Suprapubic skin (tissue), 4 donors: ENCODE measurements around the gene PDE7B. TPM values are rescaled to one million over a fixed set of nuclear protein-coding genes. Genes with fewer than 3 reads are reported as not detected.

Experiments used
- DNase-seq, 2 donors: peaks; one replicate each; pipeline ENCODE4 v3.0.0-alpha.2; 2019; ENCODE audit warnings: low spot score in 2 of 2
- H3K27ac ChIP-seq: fragments of 200-600 bp; sonication (generic); one replicate; pipeline ENCODE4 v1.5.1; 2019
- H3K27me3 ChIP-seq: fragments of 200-600 bp; sonication (generic); one replicate; pipeline ENCODE4 v1.5.1; 2019
- H3K36me3 ChIP-seq: fragments of 200-600 bp; sonication (generic); one replicate; pipeline ENCODE4 v1.5.1; 2019
- H3K4me1 ChIP-seq: fragments of 200-600 bp; sonication (generic); one replicate; pipeline ENCODE4 v1.5.1; 2019
- H3K4me3 ChIP-seq: fragments of 200-600 bp; sonication (generic); one replicate; pipeline ENCODE4 v1.5.1; 2019; ENCODE audit warnings: mild to moderate bottlenecking
- H3K9me3 ChIP-seq: fragments of 200-600 bp; sonication (generic); one replicate; pipeline ENCODE4 v1.5.1; 2019
- CTCF ChIP-seq, 2 donors: fragments of 200-600 bp in 1 of 2; fragments of 450-650 bp in 1 of 2; sonication (generic) in 1 of 2; IDR thresholded peaks; one replicate each; pipeline ENCODE4 v1.5.1; 2016 to 2019; ENCODE audit warnings: antibody characterized with exemption in 2 of 2, mild to moderate bottlenecking in 1 of 2, moderate library complexity in 1 of 2
- EP300 ChIP-seq: sonication (generic); formaldehyde crosslinking; IDR thresholded peaks from one replicate; pipeline ENCODE4 v1.6.1; 2017; ENCODE audit warnings: antibody characterized with exemption
- POLR2A ChIP-seq, 2 donors: fragments of 450-650 bp; IDR thresholded peaks; one replicate each; pipeline ENCODE4 v1.6.1; 2017; ENCODE audit warnings: antibody characterized with exemption in 2 of 2, mild to moderate bottlenecking in 2 of 2, moderate library complexity in 2 of 2
- POLR2AphosphoS5 ChIP-seq, 3 donors: sonication (generic); formaldehyde crosslinking; IDR thresholded peaks; one replicate each; pipeline ENCODE4 v1.6.1; 2017; ENCODE audit warnings: antibody characterized with exemption in 3 of 3
- WGBS: methylation state at CpG from one replicate; pipeline ENCODE4 v1.1.5; 2018; 5-methylcytosine and 5-hydroxymethylcytosine counted together
- total RNA-seq, 4 donors: library from RNA; depleted of rRNA; stranded (reverse); fragments of >200 nt; gene quantifications; one replicate each; pipeline ENCODE4 v1.1.0, GENCODE V29; 2016

Gene PDE7B
- total RNA-seq, 4 donors from 2014 or later = 0.26 to 1.2 (median 0.62) TPM

GRCh38 chr6:136087986-136088385 lies 236.5 kb downstream of the PDE7B start:
- Histone ChIP-seq H3K4me1 (no peaks in the 10 kb centered on the region), H3K9me3 (no peaks in the 10 kb centered on the region), H3K27ac (no peak overlapping the region), H3K27me3 (no peaks in the 10 kb centered on the region), H3K4me3 (no peak overlapping the region), H3K36me3 (no peaks in the 10 kb centered on the region)
- no peak for TF ChIP-seq POLR2A (IDR thresholded peaks at IDR 0.05)
- TF ChIP-seq CTCF (IDR thresholded peaks at IDR 0.05) = no peak
- WGBS = 96% methylated on average over 6 of the region's 6 CpGs
- no peak for DNase-seq

- DNase-seq = no peak
- H3K27me3 ChIP-seq = no peaks in the 10 kb centered on the region
- H3K27ac ChIP-seq = no peak overlapping the region
- WGBS = 83% methylated on average over 5 of the region's 5 CpGs
- no peaks in the 10 kb centered on the region for H3K9me3 ChIP-seq
- H3K4me3 ChIP-seq = no peak overlapping the region
- no peaks in the 10 kb centered on the region for H3K36me3 ChIP-seq
- TF ChIP-seq POLR2A (IDR thresholded peaks at IDR 0.05) = no peak
- H3K4me1 ChIP-seq = no peaks in the 10 kb centered on the region
Observed at GRCh38 chr6:136088693-136089092, 237.2 kb downstream of the PDE7B start.

DNA sequence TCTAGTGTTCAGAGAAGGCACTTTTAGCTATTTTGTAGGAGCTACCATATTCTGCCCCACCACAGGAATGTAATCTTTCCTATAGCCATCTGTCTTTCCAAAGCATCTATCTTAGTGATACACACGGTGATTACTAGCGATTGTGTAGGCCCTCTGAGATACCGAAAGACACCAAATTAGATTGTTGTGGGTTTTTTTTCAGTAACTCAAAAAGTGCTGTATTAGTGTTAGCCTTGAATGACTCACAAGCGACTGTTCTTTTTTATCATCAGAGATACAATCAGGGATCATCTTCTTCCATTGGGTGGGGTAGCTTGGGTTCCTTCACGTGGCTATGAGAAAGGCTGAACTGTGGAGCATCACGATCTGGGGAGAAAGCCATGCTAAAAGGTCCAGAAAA lies 238.4 kb downstream of the PDE7B start:
- no peak for TF ChIP-seq POLR2A (IDR thresholded peaks at IDR 0.05)
- no peak for DNase-seq
- Histone ChIP-seq H3K4me1 (no peaks in the 10 kb centered on the region), H3K4me3 (no peak overlapping the region), H3K27me3 (no peaks in the 10 kb centered on the region), H3K36me3 (no peaks in the 10 kb centered on the region), H3K9me3 (no peaks in the 10 kb centered on the region), H3K27ac (no peak overlapping the region)
- WGBS = 80% methylated on average over 6 of the region's 6 CpGs

DNA sequence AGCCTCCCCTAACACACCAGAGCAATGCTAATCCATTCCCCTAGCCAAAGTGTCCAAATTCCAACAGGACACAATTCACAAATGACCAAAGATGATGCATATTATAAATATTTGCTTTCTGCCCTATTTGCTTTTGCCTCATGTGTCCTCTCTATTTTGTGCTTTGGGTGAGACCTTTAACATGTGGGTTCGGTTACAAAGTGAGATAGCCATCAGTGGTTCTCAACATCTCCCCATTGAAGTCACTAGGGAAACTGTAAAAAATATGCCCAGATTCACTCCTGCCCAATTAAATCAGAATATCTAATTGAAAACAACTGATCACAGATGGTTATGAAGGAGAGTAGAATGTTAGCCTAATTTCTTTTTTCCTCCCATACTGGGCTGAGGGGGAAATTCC lies 239.4 kb downstream of the PDE7B start:
- no peaks in the 10 kb centered on the region for H3K27me3 ChIP-seq
- H3K4me3 ChIP-seq = no peak overlapping the region
- no peaks in the 10 kb centered on the region for H3K4me1 ChIP-seq
- H3K9me3 ChIP-seq = no peaks in the 10 kb centered on the region
- DNase-seq = no peak
- no peak overlapping the region for H3K27ac ChIP-seq
- no peaks in the 10 kb centered on the region for H3K36me3 ChIP-seq
- WGBS = 73% methylated on average over 1 of the region's 1 CpG
- no peak for TF ChIP-seq POLR2AphosphoS5 (IDR thresholded peaks at IDR 0.05)
- TF ChIP-seq CTCF (IDR thresholded peaks at IDR 0.05) = no peak
- no peak for TF ChIP-seq POLR2A (IDR thresholded peaks at IDR 0.05)
- no peak for TF ChIP-seq EP300

DNA sequence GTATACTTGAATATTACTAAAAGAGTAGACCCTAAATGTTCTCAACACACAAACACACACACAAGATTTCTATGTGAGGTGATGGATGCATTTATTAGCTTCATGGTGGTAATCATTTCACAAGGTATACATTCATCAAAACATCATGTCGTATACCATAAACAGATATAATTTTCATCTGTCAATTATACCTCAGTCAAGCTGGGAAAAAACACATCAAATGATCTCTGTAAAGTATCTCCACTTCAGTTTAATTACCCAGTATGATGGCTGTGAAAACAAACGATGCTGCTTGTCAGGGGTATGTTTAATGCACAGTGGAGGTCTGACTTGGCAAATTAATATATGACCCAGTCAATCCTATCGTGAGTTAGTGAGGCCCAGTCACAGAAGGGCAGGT lies 241.4 kb downstream of the PDE7B start:
- no peak for DNase-seq
- no peak for TF ChIP-seq POLR2A (IDR thresholded peaks at IDR 0.05)
- no peak for TF ChIP-seq EP300
- no peak for TF ChIP-seq CTCF (IDR thresholded peaks at IDR 0.05)
- TF ChIP-seq POLR2AphosphoS5 (IDR thresholded peaks at IDR 0.05) = no peak
- H3K27me3 ChIP-seq = no peaks in the 10 kb centered on the region
- no peaks in the 10 kb centered on the region for H3K36me3 ChIP-seq
- H3K9me3 ChIP-seq = no peaks in the 10 kb centered on the region
- H3K27ac ChIP-seq = no peak overlapping the region
- WGBS = 74% methylated on average over 3 of the region's 3 CpGs
- peaks cover 5% of the 10 kb centered on the region for H3K4me1 ChIP-seq
- H3K4me3 ChIP-seq = no peak overlapping the region

- H3K36me3 ChIP-seq = no peaks in the 10 kb centered on the region
- H3K27ac ChIP-seq = no peak overlapping the region
- no peak overlapping the region for H3K4me3 ChIP-seq
- WGBS = 100% methylated on average over 1 of the region's 1 CpG
- no peak for DNase-seq
- no peaks in the 10 kb centered on the region for H3K9me3 ChIP-seq
- no peak for TF ChIP-seq POLR2AphosphoS5 (IDR thresholded peaks at IDR 0.05)
- H3K4me1 ChIP-seq = peaks cover 5% of the 10 kb centered on the region
- H3K27me3 ChIP-seq = no peaks in the 10 kb centered on the region
Observed at GRCh38 chr6:136093835-136094234, 242.3 kb downstream of the PDE7B start.

DNA sequence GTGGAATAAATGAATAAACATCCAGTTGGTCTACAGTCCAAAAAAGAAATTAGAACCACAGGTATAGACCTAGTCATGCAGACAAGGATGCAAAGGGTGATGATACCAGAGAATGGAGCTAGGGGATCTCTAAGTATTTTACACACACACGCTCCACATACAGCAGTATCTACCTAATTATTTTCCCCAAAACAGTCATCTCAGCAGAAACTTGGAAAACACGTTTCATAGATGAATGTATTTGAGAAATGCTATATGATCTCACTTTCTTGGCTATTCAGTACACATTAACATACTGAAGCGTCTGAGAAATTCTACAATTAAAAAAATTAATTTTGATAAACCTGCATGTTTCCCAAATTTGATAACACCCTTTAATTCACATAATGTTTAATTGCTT lies 243.3 kb downstream of the PDE7B start:
- TF ChIP-seq POLR2A (IDR thresholded peaks at IDR 0.05) (no peak), POLR2AphosphoS5 (IDR thresholded peaks at IDR 0.05) (no peak), CTCF (IDR thresholded peaks at IDR 0.05) (no peak), EP300 (no peak)
- Histone ChIP-seq H3K9me3 (no peaks in the 10 kb centered on the region), H3K4me1 (peaks cover 5% of the 10 kb centered on the region), H3K4me3 (no peak overlapping the region), H3K27me3 (no peaks in the 10 kb centered on the region), H3K27ac (no peak overlapping the region), H3K36me3 (no peaks in the 10 kb centered on the region)
- WGBS = 93% methylated on average over 3 of the region's 3 CpGs
- no peak for DNase-seq
